GM18507 (cell line): ENCODE results near the gene PLEKHA7.
A peak's percentile ranks its signal among the peaks of the same experiment; 100 is the strongest.

Source experiments
- DNase-seq: peaks from one replicate; pipeline ENCODE4 v3.0.0; 2011; ENCODE audit warnings: low read depth; ENCODE audit not compliant: insufficient read length; ENCODE audit errors: extremely low spot score
- FAIRE-seq: peaks from 2 replicates; lab custom pipeline; 2011; peaks lifted over from hg19 to GRCh38; lab: Jason Lieb, UNC

The PLEKHA7 gene

GRCh38 chr11:16831316-16832192, 182.7 kb downstream of the PLEKHA7 start:
- DNase-seq (no peak), FAIRE-seq (no peak)

GRCh38 chr11:16827139-16827538, 187.1 kb downstream of the PLEKHA7 start:
- no peak for FAIRE-seq
- no peak for DNase-seq

GRCh38 chr11:16825968-16826367, 188.2 kb downstream of the PLEKHA7 start:
- FAIRE-seq (no peak), DNase-seq (no peak)

GRCh38 chr11:16825101-16825500, 189.1 kb downstream of the PLEKHA7 start:
- FAIRE-seq = no peak
- DNase-seq = no peak

- DNase-seq (peak; percentile 48), FAIRE-seq (peak; percentile 85)
Observed at GRCh38 chr11:16820324-16821092, 193.7 kb downstream of the PLEKHA7 start.

GRCh38 chr11:16818284-16818683, 195.9 kb downstream of the PLEKHA7 start:
- FAIRE-seq (no peak), DNase-seq (no peak)

- no peak for FAIRE-seq
- DNase-seq = no peak
Observed at GRCh38 chr11:16817351-16817750, 196.9 kb downstream of the PLEKHA7 start.

- DNase-seq = no peak
- FAIRE-seq = no peak
Observed at GRCh38 chr11:16816358-16817270, 197.6 kb downstream of the PLEKHA7 start.

GRCh38 chr11:16815047-16815767, 199.0 kb downstream of the PLEKHA7 start:
- DNase-seq (no peak), FAIRE-seq (no peak)

- no peak for DNase-seq
- no peak for FAIRE-seq
Observed at GRCh38 chr11:16814410-16815046, 199.7 kb downstream of the PLEKHA7 start.

GRCh38 chr11:16813126-16813525, 201.1 kb downstream of the PLEKHA7 start:
- DNase-seq = no peak
- FAIRE-seq = no peak

DNA sequence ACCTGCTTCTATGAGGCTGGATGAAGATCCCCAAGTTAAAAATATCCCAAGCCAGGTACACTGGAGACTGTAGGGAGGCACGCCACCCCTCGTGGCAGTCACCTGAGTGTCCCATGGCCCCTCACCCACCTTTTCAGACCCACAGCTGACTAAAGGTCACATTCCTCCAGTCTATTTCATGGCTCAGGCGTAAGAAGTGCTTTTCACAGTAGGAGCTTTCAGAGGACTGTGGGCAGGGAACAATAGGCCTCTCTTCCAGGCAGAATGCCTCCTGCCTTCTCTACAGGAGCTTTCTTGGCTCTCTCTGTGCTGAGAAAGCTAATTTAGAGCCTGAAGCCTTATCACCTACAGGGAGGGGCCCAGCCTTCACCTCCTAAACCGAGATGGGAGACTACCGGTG, 201.9 kb downstream of the PLEKHA7 start:
- DNase-seq (no peak), FAIRE-seq (no peak)

DNA sequence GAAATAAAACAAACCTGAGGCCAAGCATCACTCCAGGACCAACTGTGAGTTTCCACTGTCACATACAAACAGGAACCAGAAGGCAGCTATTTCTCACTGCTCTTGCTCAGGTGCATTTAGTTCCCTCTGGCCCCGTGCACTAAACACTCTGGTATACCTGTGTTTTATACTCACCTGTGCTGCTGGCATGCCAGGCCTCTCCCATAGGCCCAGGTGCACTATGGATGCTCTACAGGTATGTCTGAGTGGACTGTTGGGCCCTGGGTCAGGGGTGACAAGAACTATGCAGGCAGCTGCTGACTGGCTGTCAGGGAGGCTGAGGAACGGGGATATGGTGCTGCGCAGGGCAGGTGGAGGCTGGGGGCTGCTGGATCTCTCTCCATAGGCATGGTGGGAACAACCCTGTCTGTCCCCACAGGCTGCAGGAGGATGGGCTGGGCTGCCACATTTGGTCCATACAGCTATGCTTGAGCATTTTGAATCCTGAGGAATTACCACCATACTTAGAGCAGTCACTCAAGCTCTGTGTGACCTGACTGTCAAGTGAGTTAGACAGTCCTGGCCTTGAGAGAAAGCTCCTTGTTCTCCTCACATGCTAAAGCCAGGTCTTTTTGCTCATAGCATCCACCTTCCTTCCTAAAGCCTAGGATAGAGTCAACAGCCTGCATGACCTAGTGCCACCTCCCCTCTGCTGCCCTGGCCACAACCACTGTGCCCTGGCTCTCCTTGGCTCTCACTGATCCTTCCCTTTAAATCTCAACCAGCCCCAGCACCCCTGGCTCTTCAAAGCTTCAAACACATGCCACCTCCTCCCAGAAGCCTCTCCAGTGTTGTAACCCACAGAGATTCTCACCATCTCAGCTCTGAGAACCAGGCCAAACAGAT, 202.8 kb downstream of the PLEKHA7 start:
- DNase-seq (no peak), FAIRE-seq (no peak)

DNA sequence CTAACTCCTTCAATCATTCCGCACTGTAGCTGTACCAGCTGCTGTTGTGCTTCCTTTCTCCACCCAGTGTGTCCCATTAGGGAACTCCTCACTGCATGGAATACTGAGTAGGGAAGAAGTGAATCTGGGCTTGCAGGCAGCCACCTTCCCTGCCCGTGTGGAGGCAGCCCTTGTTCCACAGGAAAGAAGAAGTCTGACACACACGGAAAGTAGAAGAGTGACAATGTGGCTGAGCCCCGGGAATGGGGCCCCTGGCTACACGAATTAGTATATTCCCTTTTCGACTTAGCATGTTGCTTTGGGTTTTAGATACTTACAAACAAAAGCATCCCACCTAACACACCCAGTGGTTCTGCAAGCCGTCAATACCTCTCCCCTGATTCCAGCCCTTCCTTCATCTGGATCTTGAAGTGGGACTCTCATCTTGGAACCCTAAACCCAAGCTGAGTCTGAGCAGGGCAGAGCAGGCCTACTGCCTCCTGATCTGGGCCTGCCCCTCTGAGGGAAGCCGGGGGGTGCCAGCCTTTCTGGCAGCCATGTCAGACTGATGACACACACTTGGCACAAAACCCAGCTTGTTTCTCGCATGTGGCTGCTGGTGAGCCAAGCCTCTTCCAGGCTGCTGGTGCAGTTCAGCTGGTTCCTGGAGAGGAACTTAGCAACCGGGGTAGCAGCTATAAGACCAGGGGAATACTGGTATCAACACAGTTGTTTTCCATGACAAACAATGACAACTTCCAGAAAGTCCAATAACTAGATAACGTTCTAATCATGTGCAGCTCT, 204.1 kb downstream of the PLEKHA7 start:
- FAIRE-seq = no peak

DNA sequence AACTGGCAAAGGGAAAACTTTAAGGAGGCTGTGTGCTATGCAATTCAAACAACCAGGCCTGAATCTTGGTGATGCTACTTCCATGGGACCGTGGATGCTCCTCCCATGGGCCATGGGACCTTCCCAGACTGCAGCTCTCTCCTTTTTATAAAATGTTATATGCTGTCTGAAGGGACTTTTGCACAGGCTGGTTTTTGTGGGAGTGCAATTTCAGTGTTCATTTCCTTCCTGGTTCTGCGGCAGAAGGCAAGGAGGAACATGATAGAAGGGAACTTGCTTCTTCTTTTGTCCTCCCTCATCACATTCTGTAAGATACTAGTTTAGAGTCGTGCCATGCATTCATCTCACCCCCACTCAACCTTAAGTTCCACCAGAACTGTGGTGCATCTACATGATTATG, 206.9 kb downstream of the PLEKHA7 start:
- FAIRE-seq (no peak), DNase-seq (no peak)

More for the DNA sequence above, 204.1 kb downstream of the PLEKHA7 start:
- no peak for DNase-seq

DNA sequence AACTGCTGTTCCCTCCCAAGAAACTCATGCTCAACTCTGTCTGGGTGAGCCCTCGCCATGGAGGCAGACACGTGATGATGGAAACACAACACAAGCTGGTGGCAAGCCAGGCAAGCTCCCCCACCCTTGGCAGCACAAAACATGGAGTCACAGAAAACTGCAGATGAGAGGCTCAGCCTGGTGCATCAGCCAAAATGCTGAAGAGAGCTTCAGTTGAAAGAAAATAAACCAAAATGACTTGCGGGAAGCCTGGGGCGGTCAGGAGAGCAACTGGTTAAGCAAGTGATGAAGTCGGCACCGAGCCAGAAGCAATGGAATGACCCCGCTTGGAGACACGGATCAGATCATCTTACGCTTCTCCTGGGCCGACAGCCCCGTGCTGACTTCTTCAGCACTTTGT, 207.4 kb downstream of the PLEKHA7 start:
- no peak for FAIRE-seq

DNA sequence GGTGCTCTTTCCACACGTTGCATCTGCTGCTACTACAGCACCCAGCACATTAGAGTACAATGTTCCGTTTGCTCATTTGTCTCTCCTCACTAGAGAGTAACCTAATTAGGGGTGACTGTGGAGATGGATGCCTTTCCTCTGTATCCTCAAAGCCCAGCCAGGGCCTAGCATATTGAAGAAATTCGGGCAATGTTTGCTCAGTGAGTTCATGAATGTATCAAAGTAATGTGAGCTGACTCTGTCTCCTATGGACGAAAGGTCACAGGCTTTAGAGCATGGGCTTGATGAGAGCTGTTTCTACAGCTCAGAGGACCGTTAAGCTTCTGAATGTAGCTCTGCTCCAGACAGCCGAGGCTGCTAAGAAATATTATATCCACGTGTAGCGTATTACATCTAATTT, 208.3 kb downstream of the PLEKHA7 start:
- FAIRE-seq = no peak
- no peak for DNase-seq

More for the DNA sequence above, 207.4 kb downstream of the PLEKHA7 start:
- DNase-seq = no peak
